Uterus (tissue), 2 donors: ENCODE data around the gene TNNI3K.

Experiments
- CTCF ChIP-seq, 4 experiments: fragments of 200-600 bp in 2 of 4; fragments of 450-650 bp in 2 of 4; sonication (generic) in 2 of 4; IDR thresholded peaks; one replicate each; pipeline ENCODE4 v1.5.1; 2016 to 2019; ENCODE audit warnings: antibody characterized with exemption in 4 of 4, mild to moderate bottlenecking in 2 of 4, moderate library complexity in 1 of 4
- POLR2A ChIP-seq, 2 donors: fragments of 450-650 bp; IDR thresholded peaks; one replicate each; pipeline ENCODE4 v1.6.1; 2016; ENCODE audit warnings: antibody characterized with exemption in 2 of 2, mild to moderate bottlenecking in 1 of 2, moderate library complexity in 1 of 2

- TF ChIP-seq CTCF (IDR thresholded peaks at IDR 0.05), result no peak
- no peak for TF ChIP-seq POLR2A (IDR thresholded peaks at IDR 0.05)
Measured at GRCh38 chr1:74531796-74532195, 296.6 kb downstream of the TNNI3K start.
